Thoracic aorta (tissue), 2 donors: ENCODE results near the gene CD8B. TPM values are rescaled to one million over a fixed set of nuclear protein-coding genes. Genes with fewer than 3 reads are reported as not detected.

Source experiments
- ATAC-seq: fragments of 150-250 bp; one replicate; pipeline ENCODE4 v1.8.0; 2017; ENCODE audit warnings: low read depth; ENCODE audit not compliant: insufficient number of reproducible peaks, low FRiP score
- DNase-seq: peaks from one replicate; pipeline ENCODE4 v3.0.0-alpha.2; 2020; ENCODE audit warnings: low spot score
- H3K27ac ChIP-seq, 2 donors: fragments of 200-600 bp; sonication (generic); 1 replicate in 1 of 2; 2 replicates in 1 of 2; pipeline ENCODE4 v1.5.1; 2016; ENCODE audit warnings: mild to moderate bottlenecking in 2 of 2, moderate library complexity in 2 of 2
- H3K27me3 ChIP-seq: fragments of 200-600 bp; sonication (generic); replicated peaks from 2 replicates; pipeline ENCODE4 v1.6.0; 2016; ENCODE audit warnings: mild to moderate bottlenecking; ENCODE audit not compliant: insufficient read depth
- H3K36me3 ChIP-seq: fragments of 200-600 bp; sonication (generic); one replicate; pipeline ENCODE4 v1.5.1; 2016
- H3K4me1 ChIP-seq, 2 donors: fragments of 200-600 bp; sonication (generic); 1 replicate in 1 of 2; 2 replicates in 1 of 2; pipeline versions ENCODE4 v1.5.1 to v1.6.0; 2016; ENCODE audit warnings: low read depth in 2 of 2, mild to moderate bottlenecking in 1 of 2; ENCODE audit not compliant: control insufficient read depth in 1 of 2
- H3K4me3 ChIP-seq: fragments of 200-600 bp; sonication (generic); 2 replicates; pipeline ENCODE4 v1.5.1; 2016; ENCODE audit warnings: mild to moderate bottlenecking
- H3K9me3 ChIP-seq: fragments of 200-600 bp; sonication (generic); 2 replicates; pipeline ENCODE4 v1.5.1; 2016
- total RNA-seq, 2 donors: library from RNA; depleted of rRNA; stranded (reverse); fragments of >200 nt; gene quantifications; one replicate each; pipeline versions ENCODE4 v1.1.0 to v1.2.3, GENCODE V29; 2016
- TF ChIP-seq, protein P1 (sequence below): fragments of 200-600 bp; sonication (generic); IDR thresholded peaks from one replicate; pipeline ENCODE4 v1.5.1; 2019; ENCODE audit warnings: antibody characterized with exemption

The CD8B gene
- total RNA-seq, 2 donors from 2014 or later, result 1.5 to 3.5 TPM

DNA sequence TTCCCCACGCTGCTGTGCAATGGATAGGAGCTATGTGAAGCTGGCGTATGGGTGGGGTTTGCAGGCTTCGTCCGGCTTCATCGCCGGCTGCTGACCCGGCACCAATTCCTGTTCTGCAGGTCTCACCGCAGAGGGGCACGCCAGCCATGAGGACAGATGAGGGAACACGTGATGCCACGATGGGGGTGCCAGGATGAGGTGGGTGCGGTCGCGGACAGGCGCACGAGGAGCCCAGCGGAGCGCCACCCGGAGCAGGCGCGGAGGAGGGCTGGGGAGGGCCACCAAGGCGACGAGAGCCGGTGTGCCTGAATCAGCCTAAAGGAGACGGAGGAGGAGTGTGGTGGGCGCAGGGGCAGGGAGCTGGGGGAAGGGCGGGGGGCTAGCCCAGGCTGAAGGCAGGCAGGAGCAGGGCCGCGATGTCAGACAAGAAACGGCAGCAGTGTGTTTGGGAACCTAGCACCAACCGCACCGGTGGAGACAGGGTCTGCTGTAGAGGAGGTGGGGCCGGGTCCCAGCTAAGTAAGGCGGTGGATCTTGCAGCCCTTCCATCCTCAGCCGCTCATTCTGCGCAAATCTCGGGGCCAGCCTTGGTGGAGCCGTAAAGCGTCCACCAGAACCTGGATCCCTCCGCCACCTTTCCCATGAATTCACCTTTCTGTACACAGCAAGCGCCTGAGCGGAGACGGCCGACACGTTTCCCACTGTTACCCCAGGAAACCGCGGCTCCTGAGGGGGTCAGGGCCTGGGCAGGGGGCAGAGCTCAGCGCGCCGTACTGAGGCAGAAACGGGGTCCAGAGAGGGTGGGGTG, 54.0 kb downstream of the CD8B start:
- H3K9me3 ChIP-seq, result no peaks in the 10 kb centered on the region
- H3K4me3 ChIP-seq, result peak overlapping the region; percentile 71
- H3K27ac ChIP-seq, result no peak overlapping the region
- peaks cover 18 to 22% of the 10 kb centered on the region in 2 donors for H3K4me1 ChIP-seq
- no peaks in the 10 kb centered on the region for H3K36me3 ChIP-seq
- TF ChIP-seq, protein P1, sequence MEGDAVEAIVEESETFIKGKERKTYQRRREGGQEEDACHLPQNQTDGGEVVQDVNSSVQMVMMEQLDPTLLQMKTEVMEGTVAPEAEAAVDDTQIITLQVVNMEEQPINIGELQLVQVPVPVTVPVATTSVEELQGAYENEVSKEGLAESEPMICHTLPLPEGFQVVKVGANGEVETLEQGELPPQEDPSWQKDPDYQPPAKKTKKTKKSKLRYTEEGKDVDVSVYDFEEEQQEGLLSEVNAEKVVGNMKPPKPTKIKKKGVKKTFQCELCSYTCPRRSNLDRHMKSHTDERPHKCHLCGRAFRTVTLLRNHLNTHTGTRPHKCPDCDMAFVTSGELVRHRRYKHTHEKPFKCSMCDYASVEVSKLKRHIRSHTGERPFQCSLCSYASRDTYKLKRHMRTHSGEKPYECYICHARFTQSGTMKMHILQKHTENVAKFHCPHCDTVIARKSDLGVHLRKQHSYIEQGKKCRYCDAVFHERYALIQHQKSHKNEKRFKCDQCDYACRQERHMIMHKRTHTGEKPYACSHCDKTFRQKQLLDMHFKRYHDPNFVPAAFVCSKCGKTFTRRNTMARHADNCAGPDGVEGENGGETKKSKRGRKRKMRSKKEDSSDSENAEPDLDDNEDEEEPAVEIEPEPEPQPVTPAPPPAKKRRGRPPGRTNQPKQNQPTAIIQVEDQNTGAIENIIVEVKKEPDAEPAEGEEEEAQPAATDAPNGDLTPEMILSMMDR, result no peak
- no peak for ATAC-seq
- no peak for DNase-seq
- peaks cover 6% of the 10 kb centered on the region for H3K27me3 ChIP-seq

DNA sequence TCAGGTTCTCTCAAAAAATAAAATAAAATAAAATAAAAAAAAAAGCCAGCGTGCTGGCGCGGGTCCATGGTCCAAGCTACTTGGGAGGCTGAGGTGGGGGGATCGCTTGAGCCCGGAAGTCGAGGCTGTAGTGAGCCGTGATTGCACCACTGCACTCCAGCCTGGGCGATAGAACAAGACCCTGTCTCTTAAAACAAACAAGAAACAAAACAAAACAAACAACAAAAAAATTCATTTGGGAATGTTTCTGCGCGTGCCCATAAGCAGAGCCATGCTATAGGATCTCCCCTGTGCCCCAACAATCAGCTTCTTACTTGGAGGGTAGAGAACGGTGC, 54.6 kb downstream of the CD8B start:
- DNase-seq, result no peak
- Histone ChIP-seq H3K9me3 (no peaks in the 10 kb centered on the region), H3K36me3 (no peaks in the 10 kb centered on the region), H3K4me3 (peak overlapping the region; percentile 71), H3K27ac (no peak overlapping the region), H3K27me3 (peaks cover 6% of the 10 kb centered on the region), H3K4me1 (peaks cover 18 to 22% of the 10 kb centered on the region in 2 donors)
- TF ChIP-seq, protein P1, result no peak
- ATAC-seq, result no peak

DNA sequence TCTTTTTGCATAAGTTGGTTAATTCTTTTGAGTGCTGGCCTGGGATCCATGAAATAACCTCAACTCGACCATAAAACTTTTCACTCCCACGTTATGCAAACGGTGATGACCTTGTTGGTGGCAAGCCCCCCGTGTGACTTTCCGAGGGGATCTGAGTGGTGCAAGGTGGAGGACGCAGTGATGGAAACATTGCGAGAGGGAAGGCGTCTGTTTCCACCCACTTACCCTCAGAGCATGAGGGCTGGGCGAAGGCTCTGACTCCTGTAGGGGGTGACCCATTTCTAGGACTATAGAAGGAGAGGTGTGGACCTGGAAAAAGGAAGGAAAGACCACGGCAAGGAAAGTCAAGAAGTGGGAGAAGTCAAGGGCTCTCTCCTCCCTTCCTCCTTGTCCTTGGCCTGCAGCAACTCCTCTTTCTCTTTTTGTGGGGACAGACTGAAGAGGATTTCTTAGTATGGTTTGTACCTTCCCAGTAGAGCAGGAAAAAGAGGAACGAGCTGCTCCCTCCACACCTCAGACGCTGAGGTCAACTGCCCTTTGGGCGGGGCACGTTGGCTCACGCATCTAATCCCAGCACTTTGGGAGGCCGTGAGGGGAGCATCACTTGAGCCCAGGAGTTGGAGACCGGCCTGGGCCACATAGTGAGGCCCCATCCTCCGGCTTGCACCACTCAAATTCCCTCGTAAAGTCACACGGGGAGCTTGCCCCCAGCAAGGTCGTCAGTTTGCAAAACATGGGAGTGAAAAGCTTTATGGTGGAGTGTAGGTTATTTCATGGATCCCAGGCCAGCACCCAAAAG, 55.4 kb downstream of the CD8B start:
- Histone ChIP-seq H3K9me3 (no peaks in the 10 kb centered on the region), H3K4me3 (no peak overlapping the region), H3K27ac (no peak overlapping the region), H3K4me1 (peaks cover 18 to 22% of the 10 kb centered on the region in 2 donors), H3K27me3 (peaks cover 6% of the 10 kb centered on the region), H3K36me3 (no peaks in the 10 kb centered on the region)
- DNase-seq (no peak), ATAC-seq (no peak)
- TF ChIP-seq, protein P1, result no peak

DNA sequence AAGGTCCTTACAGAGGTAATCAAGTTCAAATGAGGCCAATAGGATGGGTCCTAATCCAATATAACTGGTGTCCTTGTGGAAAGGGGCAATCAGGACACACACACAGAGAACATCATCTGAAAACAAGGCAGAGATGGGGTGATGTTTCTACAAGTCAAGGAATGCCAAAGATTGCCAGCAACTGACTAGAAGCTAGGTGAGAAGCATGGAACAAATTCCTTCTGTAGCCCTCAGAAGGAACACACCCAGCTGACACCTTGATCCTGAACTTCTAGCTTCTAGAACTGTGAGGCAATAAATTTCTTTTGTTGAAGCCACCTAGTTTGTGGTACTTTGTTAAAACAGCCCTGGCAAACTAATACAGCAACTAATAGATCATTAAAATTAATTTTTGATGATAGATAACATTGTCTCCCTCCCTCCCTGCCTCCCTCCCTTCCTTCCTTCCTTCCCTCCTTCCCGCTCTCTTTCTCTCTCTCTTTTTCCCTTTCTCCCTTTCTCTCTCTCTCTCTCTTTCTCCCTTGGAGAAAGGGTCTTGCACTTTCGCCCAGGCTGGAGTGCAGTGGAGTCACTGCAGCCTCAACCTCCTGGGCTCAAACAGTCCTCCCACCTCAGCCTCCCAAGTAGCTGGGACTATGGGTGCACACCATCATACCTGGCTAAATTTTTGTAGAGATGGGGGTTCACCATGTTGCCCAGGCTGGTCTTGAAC, 60.7 kb downstream of the CD8B start:
- Histone ChIP-seq H3K27me3 (no peaks in the 10 kb centered on the region), H3K4me3 (no peak overlapping the region), H3K4me1 (no peaks in the 10 kb centered on the region), H3K36me3 (no peaks in the 10 kb centered on the region), H3K9me3 (peaks cover 8% of the 10 kb centered on the region), H3K27ac (no peak overlapping the region)
- TF ChIP-seq, protein P1, result no peak
- ATAC-seq (no peak), DNase-seq (no peak)

DNA sequence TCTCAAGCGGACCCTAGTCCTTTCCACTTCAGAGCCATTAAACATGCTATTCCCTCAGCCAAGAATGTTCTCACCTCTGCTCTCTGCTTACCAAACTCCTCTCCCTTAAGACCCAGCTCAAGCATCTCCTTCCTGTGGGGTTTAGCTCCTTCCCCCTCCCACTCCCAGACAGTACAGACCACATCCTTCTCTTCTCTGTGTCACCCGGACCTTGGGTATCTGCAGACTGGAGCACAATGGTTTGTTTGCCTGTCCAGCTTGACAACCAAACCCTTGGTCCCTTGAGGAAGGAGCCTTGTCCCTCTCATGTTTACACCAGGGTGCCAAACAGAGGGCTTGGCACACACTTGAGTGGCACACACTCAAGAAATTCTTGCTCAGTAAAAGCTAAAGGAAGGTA, 66.8 kb downstream of the CD8B start:
- TF ChIP-seq, protein P1, result no peak
- DNase-seq (no peak), ATAC-seq (no peak)
- Histone ChIP-seq H3K9me3 (peaks cover 9% of the 10 kb centered on the region), H3K4me1 (peaks cover 3 to 10% of the 10 kb centered on the region in 2 donors), H3K27me3 (peaks cover 10% of the 10 kb centered on the region), H3K4me3 (no peak overlapping the region), H3K36me3 (no peaks in the 10 kb centered on the region), H3K27ac (no peak overlapping the region)
